A549 (cell line): ENCODE results near the gene ANGEL2. TPM values are rescaled to one million over a fixed set of nuclear protein-coding genes. Genes with fewer than 3 reads are reported as not detected.

ENCODE experiments used
- ATAC-seq, 2 experiments: fragments of 200-7000 bp in 1 of 2; fragments of >200 bp in 1 of 2; cut with Nextera tagmentation in 1 of 2; cut with Tn5 transposase in 1 of 2; 3 replicates each; pipeline versions ENCODE4 v1.8.0 to v1.9.1; 2018 to 2020; ENCODE audit warnings: mild to moderate bottlenecking in 1 of 2, moderate library complexity in 1 of 2
- CTCF ChIA-PET: fragments of 300-600 bp; sonication (Branson Sonifier 250); formaldehyde crosslinking; extraction: SDS; loops from one replicate; lab custom pipeline; 2021; ENCODE audit warnings: antibody characterized with exemption, inconsistent platforms; lab: Yijun Ruan, JAX
- POLR2A ChIA-PET: fragments of 350-600 bp; formaldehyde crosslinking; extraction: SDS; loops from one replicate; lab custom pipeline; 2021; ENCODE audit warnings: antibody characterized with exemption, inconsistent platforms; lab: Yijun Ruan, JAX
- DNase-seq, 2 experiments: peaks; one replicate each; pipeline versions ENCODE4 v3.0.0 to v3.0.0-alpha.2; 2011 to 2016; ENCODE audit warnings: low read depth in 1 of 2, low spot score in 1 of 2
- FAIRE-seq: peaks from 2 replicates; lab custom pipeline; 2011; peaks lifted over from hg19 to GRCh38; lab: Jason Lieb, UNC
- H3K27ac ChIP-seq, 2 experiments: fragments of >200 bp; sonication (Bioruptor Twin); formaldehyde crosslinking; 3 replicates each; pipeline ENCODE4 v1.5.1; 2016 to 2017
- H3K4me1 ChIP-seq: fragments of >200 bp; sonication (Bioruptor Twin); formaldehyde crosslinking; 3 replicates; pipeline ENCODE4 v1.6.1; 2016
- H3K4me2 ChIP-seq: fragments of >200 bp; sonication (Bioruptor Twin); formaldehyde crosslinking; 3 replicates; pipeline ENCODE4 v1.6.1; 2016
- H3K4me3 ChIP-seq: fragments of >200 bp; sonication (Bioruptor Twin); formaldehyde crosslinking; 3 replicates; pipeline ENCODE4 v1.5.1; 2016
- H3K9me3 ChIP-seq: fragments of >200 bp; sonication (Bioruptor Twin); formaldehyde crosslinking; 3 replicates; pipeline ENCODE4 v1.6.1; 2016
- BCL3 ChIP-seq: fragments of >200 bp; sonication (Bioruptor Twin); formaldehyde crosslinking; IDR thresholded peaks from 3 replicates; pipeline ENCODE4 v1.6.1; 2016
- E2F6 ChIP-seq: IDR thresholded peaks from 2 replicates; pipeline ENCODE4 v1.6.1; 2012; ENCODE audit warnings: low read depth, borderline replicate concordance
- ESRRA ChIP-seq: fragments of 150-350 bp; IDR thresholded peaks from 2 replicates; pipeline ENCODE4 v1.6.1; 2014; ENCODE audit warnings: mild to moderate bottlenecking, low read length, borderline replicate concordance
- HES2 ChIP-seq: fragments of >200 bp; sonication (Bioruptor Twin); formaldehyde crosslinking; IDR thresholded peaks from 2 replicates; pipeline ENCODE4 v1.6.1; 2016
- HOXB5 ChIP-seq: fragments of 250-450 bp; sonication (Bioruptor Pico); IDR thresholded peaks from 2 replicates; pipeline ENCODE4 v1.5.0; 2020; ENCODE audit warnings: mild to moderate bottlenecking, moderate library complexity
- JUN ChIP-seq, 2 experiments: fragments of >200 bp; sonication (Bioruptor Twin); formaldehyde crosslinking; IDR thresholded peaks; 2 replicates in 1 of 2; 3 replicates in 1 of 2; pipeline ENCODE4 v1.6.1; 2016 to 2017
- MAFK ChIP-seq: fragments of 450-650 bp; IDR thresholded peaks from 2 replicates; pipeline ENCODE4 v1.6.1; 2014; ENCODE audit not compliant: partially characterized antibody
- MAX ChIP-seq: IDR thresholded peaks from 2 replicates; pipeline ENCODE4 v1.6.1; 2012
- MAZ ChIP-seq: fragments of 150-350 bp; IDR thresholded peaks from 2 replicates; pipeline ENCODE4 v1.6.1; 2014; ENCODE audit warnings: antibody characterized with exemption, low read depth, low read length, borderline replicate concordance
- MYC ChIP-seq: IDR thresholded peaks from 2 replicates; pipeline ENCODE4 v1.6.1; 2012; ENCODE audit warnings: mild to moderate bottlenecking, inconsistent platforms, low read length, improper control_type of control experiment, borderline replicate concordance
- NFE2L2 ChIP-seq: fragments of 150-350 bp; conservative IDR thresholded peaks from 2 replicates; pipeline ENCODE4 v1.6.1; 2014; ENCODE audit warnings: low read length
- POLR2A ChIP-seq: IDR thresholded peaks from 2 replicates; pipeline ENCODE4 v1.6.1; 2012; ENCODE audit warnings: mild to moderate bottlenecking, low read length
- RAD21 ChIP-seq, 2 experiments: fragments of >200 bp in 1 of 2; sonication (Bioruptor Twin) in 1 of 2; formaldehyde crosslinking in 1 of 2; IDR thresholded peaks in 1 of 2; conservative IDR thresholded peaks in 1 of 2; 2 replicates in 1 of 2; 3 replicates in 1 of 2; pipeline ENCODE4 v1.6.1; 2012 to 2018; ENCODE audit warnings: inconsistent platforms in 1 of 2
- RCOR1 ChIP-seq: fragments of 150-350 bp; IDR thresholded peaks from 2 replicates; pipeline ENCODE4 v1.6.1; 2014; ENCODE audit warnings: antibody characterized with exemption, low read length, low read depth
- REST ChIP-seq: fragments of 200-600 bp; sonication (generic); IDR thresholded peaks from 2 replicates; pipeline ENCODE4 v1.6.1; 2016; ENCODE audit warnings: antibody characterized with exemption, mild to moderate bottlenecking, moderate library complexity
- ZFP36 ChIP-seq: fragments of 450-650 bp; IDR thresholded peaks from 2 replicates; pipeline ENCODE4 v1.6.1; 2014; ENCODE audit warnings: borderline replicate concordance; ENCODE audit not compliant: partially characterized antibody
- WGBS: methylation state at CpG from one replicate; pipeline ENCODE4 v1.1.6; 2017; ENCODE audit errors: missing lambda C conversion rate; 5-methylcytosine and 5-hydroxymethylcytosine counted together
- polyA plus RNA-seq, 4 experiments: library from polyadenylated mRNA; depleted of rRNA in 3 of 4; stranded (reverse); fragments of >200 nt; fragmentation: RNase III in 1 of 4; extraction: RNeasy Plus Mini Kit Qiagen cat#74134 plus additional on column Dnase treatment in 1 of 4; gene quantifications; 2 replicates in 3 of 4; 3 replicates in 1 of 4; pipeline ENCODE4 v1.2.3, GENCODE V29; 2011 to 2017

ANGEL2 gene
- polyA plus RNA-seq, 2 of the 4 experiments (the other 2 are of a cell fraction) = 20.4 to 38.9 TPM

DNA sequence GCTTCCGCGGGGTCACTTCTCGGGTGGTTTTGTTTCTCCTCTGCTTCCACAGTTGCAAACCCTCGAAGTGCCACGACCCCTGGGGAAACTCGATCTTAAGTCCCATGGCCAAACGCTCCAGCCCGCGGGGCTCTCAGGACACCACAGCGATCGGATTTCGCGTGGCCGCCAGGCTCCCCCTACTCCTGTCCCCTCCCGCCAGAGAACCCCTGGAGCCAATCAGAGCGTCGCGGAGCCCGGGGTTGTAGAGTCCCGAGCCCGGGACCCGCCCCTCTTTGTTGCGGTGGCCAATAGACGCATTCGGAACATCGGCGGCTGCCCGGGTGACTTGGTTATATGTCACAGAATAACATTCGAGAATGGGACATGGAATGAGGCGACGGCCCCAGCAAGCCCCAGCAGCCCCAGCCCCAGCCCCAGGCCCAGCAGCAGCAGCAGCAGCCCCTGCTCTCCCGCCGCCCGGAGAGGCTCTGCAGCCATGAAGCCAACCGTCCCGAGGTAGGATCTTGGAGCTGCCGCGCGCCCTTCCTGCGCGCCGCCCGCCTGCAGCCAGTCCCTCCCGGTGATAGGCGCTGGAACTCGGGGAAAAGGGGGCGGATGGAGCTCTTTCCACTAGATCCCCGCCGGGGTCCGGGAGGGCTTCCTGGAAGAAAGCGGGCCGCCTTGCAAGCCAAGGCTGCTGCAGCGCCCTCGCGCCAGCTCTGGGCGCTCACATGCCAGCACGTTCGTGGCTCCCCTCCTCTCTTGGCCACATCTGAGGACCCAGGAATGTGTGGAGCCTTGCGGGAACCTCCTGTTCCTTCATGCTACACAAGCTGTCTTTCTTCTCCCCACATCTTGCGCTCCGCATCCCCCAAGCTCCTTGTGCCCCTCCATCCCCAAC is 65.2 kb downstream of the ANGEL2 start, which contains the start of gene VASH2:
TSS of gene VASH2 (plus strand) at position 299 of the 883 bp plus-strand sequence. CDS start 1,002 bp downstream, outside the sequence.
- 39% methylated on average over 54 of the region's 61 CpGs for WGBS
- peaks cover 7% of the 10 kb centered on the region; the same call in 1 of the 3 replicates for H3K4me1 ChIP-seq
- DNase-seq (peak; percentile 71 to 86), FAIRE-seq (no peak), ATAC-seq (peak; percentile 98 to 100)
- TF ChIP-seq E2F6 (peak; percentile 88), RAD21 (conservative IDR thresholded peaks at IDR 0.05 in 1 of 2, IDR thresholded peaks at IDR 0.05 in 1 of 2) (no peak), HOXB5 (CRISPR knock-in tag) (no peak), MAFK (no peak), MAX (peak; percentile 70)
- CTCF ChIA-PET = interaction anchor here (0.9 to 1.3 kb wide), 6 partner anchors 9 to 251 kb away, joined by 3 to 4 read pairs (median 4); partner anchors contain the start of gene BATF3
- H3K4me3 ChIP-seq = peak within 1 kb of the TSS; percentile 61
- H3K9me3 ChIP-seq = no peaks in the 10 kb centered on the region
- POLR2A ChIA-PET = no interaction called here
- peak within 1 kb of the TSS; percentile 59 to 86 for H3K27ac ChIP-seq
- peak within 1 kb of the TSS; percentile 93 for H3K4me2 ChIP-seq

- ChIA-PET CTCF (interaction anchor here (1.0 to 1.3 kb wide), 3 partner anchors 9 to 45 kb away, joined by 3 to 4 read pairs (median 4); no protein-coding TSS in a partner anchor), POLR2A (no interaction called here)
- ATAC-seq = no peak
- FAIRE-seq = no peak
- DNase-seq = no peak
- Histone ChIP-seq H3K4me3 (peak overlapping the region; percentile 61), H3K4me2 (peak overlapping the region; percentile 93), H3K27ac (peak overlapping the region; percentile 59 to 86; a peak in 5 of 6 replicates), H3K9me3 (no peaks in the 10 kb centered on the region), H3K4me1 (peaks cover 7% of the 10 kb centered on the region; the same call in 1 of the 3 replicates)
- TF ChIP-seq E2F6 = no peak
- TF ChIP-seq POLR2A = no peak
- no peak for TF ChIP-seq REST
- no peak for TF ChIP-seq ESRRA
- WGBS = 71% methylated on average over 2 of the region's 2 CpGs
Observed at GRCh38 chr1:212949771-212950170, 65.9 kb downstream of the ANGEL2 start.

- POLR2A ChIA-PET = no interaction called here
- peaks cover 3% of the 10 kb centered on the region; the same call in 1 of the 3 replicates for H3K4me1 ChIP-seq
- H3K27ac ChIP-seq = no peak overlapping the region
- TF ChIP-seq HES2 = no peak
- TF ChIP-seq JUN (IDR thresholded peaks at IDR 0.05) = no peak
- TF ChIP-seq ESRRA = no peak
- TF ChIP-seq MYC = no peak
- TF ChIP-seq MAZ = no peak
- TF ChIP-seq RCOR1 = no peak
- no peak for TF ChIP-seq NFE2L2
- TF ChIP-seq E2F6 = no peak
- TF ChIP-seq BCL3 = no peak
- no peak for TF ChIP-seq ZFP36
- no peak overlapping the region for H3K4me3 ChIP-seq
- FAIRE-seq (no peak), ATAC-seq (no peak), DNase-seq (no peak)
- H3K4me2 ChIP-seq = no peak overlapping the region
- no peaks in the 10 kb centered on the region for H3K9me3 ChIP-seq
- CTCF ChIA-PET = no interaction called here
Observed at GRCh38 chr1:212946872-212947271, 68.8 kb downstream of the ANGEL2 start.
